ENCODE results near the gene IFNA5. TPM values are rescaled to one million over a fixed set of nuclear protein-coding genes. Genes with fewer than 3 reads are reported as not detected.

The IFNA5 gene
- total RNA-seq, 1 donor from 2014 or later: not detected

- Mint-ChIP-seq H3K27me3 (ENCODE audit: low read depth) (peaks cover 68% of the 10 kb centered on the region), H3K9me3 (peaks cover 13% of the 10 kb centered on the region), H3K36me3 (no peaks in the 10 kb centered on the region), H3K4me3 (no peak overlapping the region), H3K4me1 (peaks cover 2% of the 10 kb centered on the region), H3K27ac (no peak overlapping the region)
- TF ChIP-seq CTCF (IDR thresholded peaks at IDR 0.05; ENCODE audit: unreplicated experiment): no peak
- DNase-seq (ENCODE audit: low spot score in 2 of 2, unreplicated experiment in 2 of 2): no peak
Measured at GRCh38 chr9:21267485-21268346, 37.4 kb downstream of the IFNA5 start.

DNA sequence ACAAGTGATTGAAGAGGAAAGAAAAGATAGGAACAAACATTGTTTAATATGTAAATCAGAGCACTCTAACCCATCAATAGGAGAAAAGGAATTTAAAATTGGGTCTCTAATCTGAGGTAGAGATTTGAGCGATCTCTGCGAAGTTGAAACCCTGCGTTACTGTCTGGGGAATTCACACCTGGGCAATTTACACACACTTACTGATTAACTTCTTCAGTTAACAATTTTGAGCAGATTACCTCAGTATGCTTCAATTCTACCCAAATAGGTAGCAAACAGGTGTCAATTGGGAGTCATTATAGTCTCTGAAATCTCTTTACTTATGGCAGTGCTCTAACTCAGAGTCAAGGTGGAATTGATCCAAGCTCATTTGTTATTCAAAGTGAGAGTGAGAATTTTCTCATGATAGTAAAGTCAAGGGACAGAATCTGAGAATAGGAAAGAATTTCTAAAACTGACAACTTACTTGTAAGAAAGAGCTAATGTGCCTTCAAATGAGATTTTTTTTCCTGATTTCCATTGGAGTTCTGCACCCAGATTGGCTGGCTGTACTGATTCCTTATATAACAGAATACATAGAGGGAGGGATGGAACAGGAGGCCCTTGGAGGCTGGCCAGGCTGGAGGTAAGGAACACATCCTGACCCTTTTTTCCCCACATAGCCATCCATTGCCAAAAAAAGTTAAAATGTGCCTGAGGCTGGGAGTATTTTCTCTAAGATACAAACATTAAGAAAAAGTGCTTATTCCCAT lies 38.2 kb downstream of the IFNA5 start:
- H3K4me3 Mint-ChIP-seq: no peak overlapping the region
- TF ChIP-seq CTCF (IDR thresholded peaks at IDR 0.05; ENCODE audit: unreplicated experiment): no peak
- H3K9me3 Mint-ChIP-seq: peaks cover 13% of the 10 kb centered on the region
- no peak for DNase-seq (ENCODE audit: low spot score in 2 of 2, unreplicated experiment in 2 of 2)
- no peak overlapping the region for H3K27ac Mint-ChIP-seq
- no peaks in the 10 kb centered on the region for H3K36me3 Mint-ChIP-seq
- peaks cover 2% of the 10 kb centered on the region for H3K4me1 Mint-ChIP-seq
- H3K27me3 Mint-ChIP-seq (ENCODE audit: low read depth): peaks cover 76% of the 10 kb centered on the region

DNA sequence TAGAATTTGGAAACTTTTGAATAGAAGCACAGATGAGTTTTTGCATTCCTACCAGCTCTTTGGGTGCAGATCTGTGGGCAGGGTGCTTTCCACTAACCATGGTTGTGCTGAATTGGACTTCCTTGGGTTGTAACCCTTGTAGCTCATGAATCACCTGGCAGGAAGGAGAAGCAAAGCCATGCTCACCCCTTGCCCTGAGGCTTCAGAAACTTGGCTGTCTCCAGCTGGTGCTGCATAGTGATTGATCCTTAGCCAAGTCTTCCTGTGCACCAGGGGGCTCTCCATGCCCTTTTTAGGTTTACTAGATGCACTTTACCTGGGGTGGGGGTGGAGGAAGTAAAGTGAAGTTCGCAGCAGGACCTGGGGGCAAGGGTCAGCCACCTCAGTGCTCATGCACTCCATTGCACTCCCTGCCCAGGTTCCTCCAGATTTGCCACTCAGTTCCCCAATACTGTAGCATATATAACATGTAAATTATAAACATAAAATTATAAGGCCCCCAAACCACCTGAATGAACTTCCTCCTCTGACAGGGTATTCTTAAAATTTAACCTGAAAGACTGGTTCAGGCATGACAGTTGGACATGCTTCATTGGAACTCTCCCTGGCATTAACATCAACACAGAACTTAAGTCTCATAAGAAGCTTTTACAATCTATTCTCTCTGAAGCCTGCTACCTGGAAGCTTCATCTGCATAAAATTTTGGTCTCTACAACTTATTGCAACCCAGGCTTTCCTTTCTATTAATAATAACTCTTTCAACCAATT lies 39.5 kb downstream of the IFNA5 start:
- no peak for DNase-seq (ENCODE audit: low spot score in 2 of 2, unreplicated experiment in 2 of 2)
- TF ChIP-seq CTCF (IDR thresholded peaks at IDR 0.05; ENCODE audit: unreplicated experiment): no peak
- H3K4me3 Mint-ChIP-seq: no peak overlapping the region
- H3K9me3 Mint-ChIP-seq: peaks cover 3% of the 10 kb centered on the region
- H3K27me3 Mint-ChIP-seq (ENCODE audit: low read depth): peaks cover 73% of the 10 kb centered on the region
- peaks cover 2% of the 10 kb centered on the region for H3K4me1 Mint-ChIP-seq
- H3K36me3 Mint-ChIP-seq: no peaks in the 10 kb centered on the region
- no peak overlapping the region for H3K27ac Mint-ChIP-seq

DNA sequence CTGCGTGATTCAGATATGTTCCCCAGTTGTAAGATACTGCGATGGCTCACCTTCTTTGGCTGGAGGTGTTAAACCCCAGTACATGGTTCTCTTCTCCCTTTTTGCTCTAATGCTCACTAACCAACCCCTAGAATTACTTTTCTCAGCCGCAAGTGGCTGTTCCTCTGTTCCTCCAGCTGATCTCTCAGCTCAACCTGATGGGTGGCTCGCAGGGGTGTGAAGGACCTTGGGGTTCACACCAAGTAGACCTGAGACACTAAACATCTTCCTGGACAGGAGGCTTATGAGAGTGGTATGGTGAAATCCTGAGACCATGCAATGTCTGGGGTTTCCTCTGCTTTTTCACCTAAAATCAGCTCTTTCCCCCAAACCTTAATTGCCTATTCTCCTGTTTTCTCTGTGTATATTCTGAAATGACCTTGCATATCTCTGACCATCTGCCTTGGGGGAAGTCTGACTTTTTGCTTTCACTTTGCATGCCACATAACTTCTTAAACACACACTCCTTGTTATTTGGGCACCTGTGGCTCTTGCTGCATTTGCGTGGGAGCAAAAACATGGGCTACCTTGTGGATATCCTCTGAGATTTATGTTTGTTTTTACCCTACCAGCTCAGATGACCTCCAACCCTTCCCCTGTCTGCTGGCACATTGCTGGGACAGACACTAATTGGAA lies 49.4 kb downstream of the IFNA5 start:
- Mint-ChIP-seq H3K27me3 (ENCODE audit: low read depth) (peaks cover 19% of the 10 kb centered on the region), H3K4me1 (peaks cover 4% of the 10 kb centered on the region), H3K27ac (no peak overlapping the region), H3K9me3 (peaks cover 13% of the 10 kb centered on the region), H3K4me3 (no peak overlapping the region), H3K36me3 (no peaks in the 10 kb centered on the region)
- no peak for TF ChIP-seq CTCF (IDR thresholded peaks at IDR 0.05; ENCODE audit: unreplicated experiment)
- no peak for DNase-seq (ENCODE audit: low spot score in 2 of 2, unreplicated experiment in 2 of 2)

Other genes starting within 250 kb of the IFNA5 start
- not detected in 3 replicates for gene IFNB1, start 227.4 kb downstream of the IFNA5 start, total RNA-seq
- gene IFNW1, start 163.5 kb downstream of the IFNA5 start, total RNA-seq: not detected in 3 replicates
- not detected in 3 replicates for gene IFNA21, start 138.7 kb downstream of the IFNA5 start, total RNA-seq
- gene IFNA4, start 117.7 kb downstream of the IFNA5 start, total RNA-seq: not detected in 3 replicates
- gene IFNA7, start 103.1 kb downstream of the IFNA5 start, total RNA-seq: not detected in 3 replicates
- gene IFNA10, start 98.2 kb downstream of the IFNA5 start, total RNA-seq: not detected in 3 replicates
- gene IFNA16, start 88.0 kb downstream of the IFNA5 start, total RNA-seq: not detected in 3 replicates
- gene IFNA17, start 77.1 kb downstream of the IFNA5 start, total RNA-seq: not detected in 3 replicates
- not detected in 3 replicates for gene IFNA14, start 65.3 kb downstream of the IFNA5 start, total RNA-seq
- 36.7 to 37.5 TPM (median 36.9 TPM) in 3 replicates for gene KLHL9, start 30.1 kb upstream of the IFNA5 start, total RNA-seq
- 0.14 TPM in 1 of 3 replicates, not detected in the others for gene IFNA6, start 45.6 kb upstream of the IFNA5 start, total RNA-seq
- gene IFNA13, start 62.7 kb upstream of the IFNA5 start, total RNA-seq: 0.60 to 1.0 TPM (median 0.66 TPM) in 3 replicates
- gene IFNA2, start 80.1 kb upstream of the IFNA5 start, total RNA-seq: 0.34 to 0.62 TPM (median 0.58 TPM) in 3 replicates
- gene IFNA8, start 103.8 kb upstream of the IFNA5 start, total RNA-seq: not detected in 3 replicates
- not detected in 3 replicates for gene IFNA1, start 135.1 kb upstream of the IFNA5 start, total RNA-seq
- gene IFNE, start 177.0 kb upstream of the IFNA5 start, total RNA-seq: 1.6 to 2.0 TPM (median 1.7 TPM) in 3 replicates